GM21717 (cell line): ENCODE results near the gene PRG3.

Experiments used
- ATAC-seq: cut with Tn5 transposase; IDR thresholded peaks from one replicate; pipeline ENCODE4 v1.9.1; 2021; ENCODE audit warnings: mild to moderate bottlenecking, moderate library complexity; ENCODE audit not compliant: unreplicated experiment

Gene PRG3

DNA sequence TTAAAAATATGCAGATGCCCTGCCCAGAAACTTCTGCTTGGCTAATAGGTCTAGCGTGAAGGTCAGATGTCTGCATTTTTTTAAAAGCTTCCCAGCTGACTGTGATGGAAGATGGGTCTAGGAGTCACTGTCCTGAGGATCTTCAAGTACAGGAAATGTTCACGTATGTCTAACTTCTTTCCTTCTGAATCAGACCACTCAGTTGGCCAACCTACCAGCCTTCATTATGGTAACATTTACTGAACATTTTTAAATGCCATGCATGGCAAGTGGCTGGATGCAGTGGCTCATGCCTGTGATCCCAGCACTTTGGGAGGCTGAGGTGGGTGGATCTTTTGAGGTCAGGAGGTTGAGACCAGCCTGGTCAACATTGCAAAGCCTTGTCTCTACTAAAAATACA lies 10.6 kb upstream of the PRG3 start:
- ATAC-seq, result no peak

- ATAC-seq, result no peak
These were observed 10.2 kb upstream of the PRG3 start for GRCh38 chr11:57391111-57391510.

- ATAC-seq, result no peak
These were observed 9.6 kb upstream of the PRG3 start, which contains the start of gene PRG2 for GRCh38 chr11:57390535-57390934. PRG2 (minus strand) TSS chr11:57390650; CDS start chr11:57389944, 706 bp downstream.

- ATAC-seq, result no peak
These were observed 6.5 kb upstream of the PRG3 start for GRCh38 chr11:57387289-57388030.

DNA sequence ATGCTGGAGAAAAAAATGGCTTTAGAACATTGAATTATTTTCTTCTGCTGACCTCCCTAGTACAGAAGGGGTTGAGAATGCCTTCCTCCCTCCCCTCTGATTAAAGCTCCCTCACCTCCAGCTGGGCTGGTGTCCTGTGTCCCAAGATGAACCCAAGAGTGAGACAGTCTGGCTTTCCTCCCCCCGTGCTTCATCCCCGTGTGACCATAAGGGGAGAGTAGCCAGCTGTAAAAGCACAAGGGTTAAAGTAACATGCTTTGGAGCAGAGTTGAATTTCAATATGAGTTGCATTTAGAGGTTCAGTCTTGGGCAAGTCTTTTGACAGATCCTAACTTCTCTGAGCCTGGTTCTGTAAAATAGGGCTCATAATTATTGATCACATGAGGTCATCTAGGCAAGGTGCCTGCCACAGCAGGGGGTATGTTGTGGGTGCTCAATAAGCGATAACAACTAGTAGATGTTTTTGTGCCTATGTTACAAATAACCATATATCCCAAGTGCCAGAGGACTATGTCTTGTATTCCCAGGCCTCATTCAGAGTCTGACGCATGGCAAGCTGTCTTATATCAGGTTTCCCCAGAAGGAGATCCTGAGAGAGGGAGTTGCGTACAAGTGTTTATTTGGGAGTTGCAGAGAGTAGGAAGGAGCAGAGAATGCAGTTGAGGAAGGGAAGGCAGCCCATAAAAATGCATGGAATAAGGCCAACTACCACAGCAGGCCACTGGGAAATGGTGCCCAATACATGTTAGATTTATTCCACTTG lies 5.4 kb upstream of the PRG3 start:
- no peak for ATAC-seq

GRCh38 chr11:57379732-57380131 lies 1.2 kb downstream of the PRG3 start:
- no peak for ATAC-seq

- ATAC-seq, result no peak
These were observed 2.8 kb downstream of the PRG3 start for GRCh38 chr11:57378186-57378585.

GRCh38 chr11:57377107-57377506 lies 3.8 kb downstream of the PRG3 start:
- ATAC-seq, result no peak

GRCh38 chr11:57376095-57377090 lies 4.6 kb downstream of the PRG3 start:
- no peak for ATAC-seq

DNA sequence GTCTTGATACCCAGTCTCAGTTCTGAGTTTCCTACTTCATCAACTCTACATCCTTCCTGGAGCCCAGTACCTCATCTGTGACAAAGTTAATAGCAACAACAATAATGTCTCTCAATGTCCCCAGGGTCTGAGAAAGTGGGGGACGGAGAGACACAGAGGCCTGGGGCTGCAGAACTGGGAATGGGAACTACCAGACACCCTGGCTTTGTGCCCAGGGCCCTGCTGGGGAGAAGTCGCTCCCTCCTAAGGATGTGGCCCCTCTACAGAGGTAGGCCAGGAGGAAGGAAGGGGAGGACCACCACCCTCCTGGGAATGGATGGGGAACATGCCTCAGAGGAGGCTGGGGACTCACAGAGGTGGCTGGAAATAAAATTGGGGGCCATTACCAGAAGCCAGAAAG lies 5.5 kb downstream of the PRG3 start:
- no peak for ATAC-seq

- no peak for ATAC-seq
These were observed 6.0 kb downstream of the PRG3 start for GRCh38 chr11:57374966-57375365.

DNA sequence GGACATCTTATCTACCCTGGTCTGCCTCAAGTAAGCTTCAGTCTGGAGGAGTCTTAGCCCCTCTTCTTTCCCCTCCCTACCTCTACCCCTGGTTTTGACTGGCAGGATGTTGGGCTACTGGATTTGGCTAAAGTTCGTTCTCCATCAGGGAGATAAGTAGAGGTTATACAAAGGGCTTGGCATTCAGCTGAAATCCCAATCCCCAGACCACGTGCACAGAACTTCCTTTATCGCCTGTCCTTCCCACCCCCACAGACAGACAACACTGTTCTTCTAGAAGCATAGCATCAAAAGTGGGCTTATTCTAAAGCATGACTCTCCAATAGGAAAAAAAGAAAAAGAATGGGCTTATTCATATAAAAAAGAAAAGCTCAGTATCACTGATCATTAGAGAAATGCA lies 7.8 kb downstream of the PRG3 start:
- no peak for ATAC-seq

GRCh38 chr11:57370941-57371340 lies 10.0 kb downstream of the PRG3 start:
- no peak for ATAC-seq

DNA sequence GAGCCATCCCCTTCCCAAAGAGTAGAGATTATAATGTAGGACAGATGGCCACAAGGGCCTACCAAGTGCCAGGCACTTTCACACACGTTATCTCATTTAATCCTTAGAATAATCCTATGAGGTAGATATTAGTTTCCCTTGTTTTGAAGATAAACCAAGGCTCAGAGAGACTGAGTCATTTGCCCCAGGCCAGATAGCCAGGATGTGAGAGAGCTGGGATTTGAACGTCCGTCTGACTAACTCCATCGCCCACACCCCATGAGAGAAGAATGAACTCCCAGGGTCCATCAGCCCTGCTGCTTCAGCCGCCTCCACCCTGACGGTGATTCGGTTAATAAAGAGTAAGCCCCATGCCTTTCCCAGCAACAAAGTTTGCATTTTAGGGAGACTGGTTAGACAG lies 10.7 kb downstream of the PRG3 start:
- ATAC-seq, result no peak

GRCh38 chr11:57368845-57369232 lies 12.1 kb downstream of the PRG3 start:
- no peak for ATAC-seq

- ATAC-seq, result no peak
These were observed 12.7 kb downstream of the PRG3 start for GRCh38 chr11:57368106-57368844.

- ATAC-seq, result no peak
These were observed 15.9 kb downstream of the PRG3 start for GRCh38 chr11:57364851-57365660.

DNA sequence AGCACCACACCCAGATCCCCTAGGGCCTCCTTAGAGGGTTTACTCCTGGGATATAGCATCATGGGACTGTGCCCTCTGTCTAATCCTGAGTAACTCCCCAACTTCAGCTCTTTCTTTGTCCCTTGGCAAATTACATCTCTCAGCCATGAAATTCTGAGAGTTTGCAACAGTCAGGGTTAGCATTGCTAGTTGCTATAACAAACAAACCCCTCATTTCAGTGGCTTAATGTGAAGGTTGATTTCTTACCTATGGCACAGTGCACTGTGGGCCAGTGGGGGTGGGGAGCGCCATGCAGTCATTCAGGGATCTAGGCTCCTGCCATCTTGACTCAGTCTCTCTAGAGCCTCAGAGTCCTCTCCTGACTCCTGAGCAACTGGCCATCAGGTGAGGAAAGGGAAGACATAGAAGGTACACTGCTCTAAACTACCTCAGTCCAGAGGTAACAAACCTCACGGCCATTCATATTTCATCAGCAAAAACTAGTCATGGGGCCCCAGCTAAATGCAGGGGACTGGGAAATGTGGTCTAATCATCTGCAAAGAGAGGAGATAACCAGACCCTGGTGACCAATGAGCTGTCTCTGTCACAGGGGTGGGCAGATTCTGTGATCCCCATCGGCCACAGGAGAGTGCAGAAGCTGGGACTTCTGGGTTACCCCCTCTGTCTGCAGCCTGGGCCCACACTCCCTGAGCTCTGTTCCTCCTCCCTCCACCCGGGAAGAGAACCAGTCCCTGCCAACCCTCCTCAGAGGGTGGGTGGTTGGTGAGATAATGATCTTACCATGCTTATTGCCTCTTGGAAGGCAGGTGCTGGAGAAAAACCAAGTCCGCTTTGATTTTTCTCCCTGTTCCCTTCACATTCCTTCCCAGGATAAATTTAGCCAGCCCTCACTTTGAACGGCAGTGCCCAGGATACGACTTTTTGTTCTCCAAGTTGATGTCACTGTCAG lies 17.5 kb downstream of the PRG3 start:
- ATAC-seq, result no peak

DNA sequence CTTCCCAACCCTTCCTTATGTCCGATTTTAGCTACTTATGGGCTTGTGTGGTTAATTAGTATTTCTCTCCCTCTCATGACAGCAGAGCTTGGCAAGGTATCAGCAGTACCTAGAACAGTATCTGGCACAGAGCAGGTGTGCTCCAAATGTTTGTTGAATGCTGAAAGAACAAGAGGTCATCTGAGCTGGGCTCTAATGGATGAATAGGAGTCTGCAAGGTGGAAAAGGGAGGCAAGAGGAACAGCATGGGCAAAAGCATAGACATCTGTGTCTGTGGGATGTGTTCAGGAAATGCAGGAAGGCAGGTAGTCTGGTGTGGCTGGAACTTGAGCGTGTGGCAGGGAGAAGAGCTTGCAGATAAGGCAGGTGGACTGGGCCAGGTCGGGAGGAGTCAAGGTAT lies 19.0 kb downstream of the PRG3 start:
- ATAC-seq, result no peak
